Left forelimb (tissue), 1 donor: ENCODE results near the gene DERA.
"Not testable (repeated sequence)": the region's sequence is repeated elsewhere in the genome, so short reads cannot be mapped to it uniquely, and the experiment has no call there.

Experiments
- DNase-seq: peaks from one replicate; pipeline ENCODE4 v3.0.0-alpha.2; 2018; ENCODE audit warnings: low spot score

The DERA gene

DNA sequence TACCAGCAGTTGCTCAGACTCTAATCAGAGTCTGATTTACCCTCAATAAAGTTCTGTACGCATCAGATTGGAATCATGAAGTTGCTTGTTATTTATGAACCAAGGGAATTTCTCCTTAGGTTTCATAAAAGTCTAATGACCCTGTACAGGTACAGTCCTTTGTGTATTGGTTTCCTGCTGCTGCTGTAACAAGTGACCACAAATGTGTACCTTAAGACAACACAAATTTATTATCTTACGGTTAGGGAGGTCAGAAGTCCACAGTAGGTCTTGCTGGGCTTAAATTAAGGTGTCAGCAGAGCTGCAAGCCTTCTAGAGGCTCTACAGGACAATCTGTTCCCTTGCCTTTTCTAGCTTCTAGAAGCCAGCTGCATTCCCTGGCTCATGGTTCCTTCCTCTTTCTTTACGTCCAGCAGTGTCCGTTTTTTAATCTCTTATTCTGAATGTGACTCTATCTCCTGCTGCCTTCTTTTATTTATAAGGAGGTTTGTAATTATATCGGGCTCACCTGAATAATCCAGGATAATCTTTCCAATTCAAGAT, 6.7 kb upstream of the DERA start:
- no peak for DNase-seq

DNA sequence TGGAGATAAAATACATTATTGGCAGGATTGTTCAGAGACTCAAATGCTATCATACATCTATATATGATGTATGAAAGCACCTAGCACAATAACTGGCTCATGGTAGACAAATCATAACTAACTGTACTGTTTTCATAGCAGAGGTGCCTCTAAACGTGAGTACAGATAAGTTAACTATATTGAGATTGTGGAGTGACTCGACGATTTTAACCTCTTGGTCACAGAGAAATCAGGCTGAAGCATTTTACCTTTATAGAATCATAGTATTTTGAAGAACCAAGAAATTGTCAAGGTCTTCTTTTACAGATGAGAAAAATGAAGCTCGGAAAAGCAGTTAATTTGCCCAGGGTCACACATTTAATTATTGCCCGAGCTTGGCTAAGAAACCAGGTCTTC, 666 bp upstream of the DERA start:
- DNase-seq, result no peak

DNA sequence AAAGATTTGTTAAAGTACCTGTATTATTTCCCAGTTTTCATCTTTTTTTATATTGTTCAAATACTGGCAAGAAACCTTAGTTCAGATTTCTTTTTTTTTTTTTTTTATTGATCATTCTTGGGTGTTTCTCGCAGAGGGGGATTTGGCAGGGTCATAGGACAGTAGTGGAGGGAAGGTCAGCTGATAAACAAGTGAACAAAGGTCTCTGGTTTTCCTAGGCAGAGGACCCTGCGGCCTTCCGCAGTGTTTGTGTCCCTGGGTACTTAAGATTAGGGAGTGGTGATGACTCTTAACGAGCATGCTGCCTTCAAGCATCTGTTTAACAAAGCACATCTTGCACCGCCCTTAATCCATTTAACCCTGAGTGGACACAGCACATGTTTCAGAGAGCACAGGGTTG, 799 bp downstream of the DERA start:
- not testable (repeated sequence) for DNase-seq

DNA sequence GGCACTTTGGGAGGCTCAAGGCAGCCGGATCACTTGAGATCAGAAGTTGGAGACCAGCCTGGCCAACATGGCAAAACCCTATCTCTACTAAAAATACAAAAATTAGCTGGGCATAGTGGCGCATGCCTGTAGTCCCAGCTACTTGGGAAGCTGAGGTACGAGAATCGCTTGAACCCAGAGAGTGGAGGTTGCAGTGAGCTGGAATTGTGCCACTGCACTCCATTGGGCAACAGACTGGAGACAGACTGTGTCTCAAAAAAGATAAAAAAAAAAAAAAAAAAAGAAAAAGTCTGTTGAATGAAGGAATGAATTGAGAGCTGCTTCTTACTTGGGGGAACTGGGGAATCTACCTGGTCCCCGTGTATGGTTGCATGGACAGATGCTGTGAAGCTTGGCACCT, 3.0 kb downstream of the DERA start:
- not testable (repeated sequence) for DNase-seq

DNA sequence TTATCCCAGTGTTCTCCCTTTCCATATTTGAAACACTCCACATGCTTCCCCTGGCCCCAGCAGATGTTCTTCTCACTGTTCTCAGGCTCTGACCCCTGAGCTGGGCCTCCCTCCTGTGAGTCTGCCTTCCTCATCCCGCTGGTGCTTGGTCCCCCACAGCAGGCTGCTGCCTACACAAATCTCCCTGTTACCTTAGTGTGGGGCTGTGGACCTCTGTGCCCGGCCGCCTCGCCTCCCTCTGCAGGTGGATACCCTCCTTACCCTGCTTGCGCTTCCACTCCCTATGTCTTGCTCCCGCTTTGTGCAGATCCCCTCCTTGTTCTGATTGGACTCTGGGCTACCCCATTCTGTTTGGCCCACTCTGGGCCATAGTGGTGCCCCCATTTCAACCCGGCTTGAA, 6.9 kb downstream of the DERA start:
- no peak for DNase-seq

DNA sequence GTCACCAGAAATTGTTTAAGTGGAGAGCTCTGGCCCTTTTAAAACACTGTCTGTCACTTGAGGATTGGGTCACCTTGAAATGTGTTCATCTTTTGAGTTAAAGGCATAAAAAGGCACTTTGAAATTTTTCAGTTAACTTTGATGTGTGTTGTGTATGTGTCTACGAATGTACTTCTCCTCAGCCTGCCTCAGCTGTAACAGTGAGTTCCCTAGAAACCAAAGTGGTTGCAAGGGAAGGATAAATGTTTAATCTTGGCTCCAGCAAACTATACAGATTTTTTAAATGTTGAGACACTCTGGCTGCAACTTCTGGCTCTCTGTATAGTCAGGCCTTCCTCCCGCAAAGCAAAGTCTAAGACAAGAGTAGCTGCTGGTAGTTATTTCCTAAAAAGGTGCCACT, 8.3 kb downstream of the DERA start:
- DNase-seq, result no peak

DNA sequence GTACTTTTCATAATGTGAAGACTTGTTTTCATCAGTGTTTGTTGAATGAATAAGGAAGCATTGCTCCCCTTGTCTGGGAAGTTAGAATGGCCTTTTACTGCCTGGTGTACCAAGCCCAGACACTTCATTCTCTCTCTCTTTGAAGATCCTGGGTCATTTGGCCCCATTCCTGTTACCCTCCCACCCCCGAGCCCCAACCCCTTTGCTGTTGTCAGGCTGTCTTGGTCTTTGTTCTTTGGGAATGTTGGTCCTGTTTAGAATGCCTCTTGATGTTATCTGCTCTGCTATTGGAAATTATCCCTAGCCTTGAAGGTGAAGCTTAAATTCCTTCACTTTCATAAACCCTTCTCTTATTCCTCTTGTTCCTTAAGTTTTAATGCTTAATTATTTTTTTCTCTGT, 13.8 kb downstream of the DERA start:
- no peak for DNase-seq

DNA sequence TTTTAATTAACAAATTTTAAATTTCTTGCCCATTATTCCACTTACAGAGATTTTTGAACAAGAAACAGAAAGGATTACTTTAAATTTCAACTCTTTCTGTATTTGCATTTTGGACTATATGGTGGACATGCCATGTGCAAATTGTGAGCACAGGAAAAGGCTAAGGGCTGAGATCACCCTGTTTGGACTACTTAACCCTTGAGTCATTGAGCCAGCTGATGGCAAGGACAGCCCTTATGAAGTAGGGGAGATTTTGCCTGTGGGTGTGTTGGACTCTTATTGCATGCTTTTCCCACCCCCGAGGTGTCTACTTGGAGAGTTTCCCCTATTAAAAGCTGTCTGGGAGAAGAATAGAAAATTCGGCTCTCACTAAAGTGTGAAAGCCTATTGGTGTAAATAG, 17.2 kb downstream of the DERA start:
- no peak for DNase-seq

DNA sequence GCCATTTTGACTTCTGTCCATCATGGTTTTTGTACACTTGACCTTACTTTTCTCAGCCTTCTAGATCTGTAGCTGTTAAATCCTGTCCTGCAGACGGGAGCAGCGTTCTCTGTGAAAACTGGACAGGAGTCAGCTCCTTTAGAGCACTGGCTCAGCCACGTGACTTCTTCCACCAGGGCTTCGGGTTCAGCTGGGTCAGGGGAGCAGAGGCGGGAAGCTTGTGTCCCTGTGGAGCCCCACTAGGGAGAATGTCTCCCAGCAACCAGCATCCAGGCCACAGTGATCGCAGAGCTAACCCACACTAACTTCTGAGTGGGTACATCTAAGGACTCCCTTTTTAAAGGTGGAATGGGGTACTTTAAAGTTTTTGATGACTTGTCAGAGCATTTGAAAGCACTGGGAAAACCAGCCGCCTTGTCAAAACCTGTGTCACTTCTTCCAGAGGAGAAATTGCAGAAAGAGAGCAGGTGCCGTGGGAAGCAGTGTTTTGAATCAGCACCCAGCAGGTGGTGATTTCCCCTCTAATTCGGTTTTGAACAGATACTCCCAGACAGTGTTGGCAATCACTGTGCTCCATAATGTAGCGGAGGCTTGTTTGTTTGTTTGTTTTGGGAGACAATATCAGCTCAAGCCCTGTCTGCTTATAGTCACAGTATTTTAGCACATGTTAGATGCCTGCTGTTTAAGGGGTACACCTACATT, 17.9 kb downstream of the DERA start:
- no peak for DNase-seq

DNA sequence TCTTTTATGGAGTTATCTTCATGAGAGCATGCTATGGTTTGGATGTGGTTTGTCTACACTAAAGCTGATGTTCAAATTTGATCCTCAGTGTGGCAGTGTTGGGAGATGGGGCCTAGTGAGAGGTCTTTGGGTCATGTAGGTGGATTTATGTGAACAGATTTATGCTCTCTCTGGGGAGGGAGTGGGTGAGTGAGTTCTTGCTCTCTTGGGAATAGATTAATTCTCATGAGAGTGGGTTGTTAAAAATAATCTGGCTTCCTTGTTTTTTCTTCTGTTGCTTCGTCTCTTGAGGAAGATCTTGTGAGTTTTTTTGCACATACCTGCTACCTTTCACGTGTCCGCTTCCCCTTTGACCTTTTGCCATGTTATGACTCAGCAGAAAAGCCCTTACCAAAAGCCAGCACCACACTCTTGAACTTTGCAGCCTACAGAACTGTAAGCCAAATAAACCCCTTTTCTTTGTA, 20.5 kb downstream of the DERA start:
- DNase-seq, result no peak

DNA sequence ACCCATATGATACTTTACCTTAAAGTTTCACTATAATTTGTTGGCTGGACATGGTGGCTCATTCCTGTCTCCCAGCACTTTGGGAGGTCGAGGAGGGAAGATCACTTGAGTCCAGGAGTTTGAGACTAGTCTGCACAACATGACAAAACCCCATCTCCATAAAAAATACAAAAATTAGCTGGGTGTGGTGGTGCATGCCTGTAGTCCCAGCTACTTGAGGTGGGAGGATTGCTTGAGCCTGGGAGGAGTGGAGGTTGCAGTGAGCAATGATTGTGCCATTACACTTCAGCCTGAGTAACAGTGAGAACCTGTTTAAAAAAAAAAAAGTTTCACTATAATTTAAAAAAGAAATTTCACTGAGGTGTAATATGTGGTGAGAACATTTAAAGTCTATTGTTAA, 21.2 kb downstream of the DERA start:
- no peak for DNase-seq

DNA sequence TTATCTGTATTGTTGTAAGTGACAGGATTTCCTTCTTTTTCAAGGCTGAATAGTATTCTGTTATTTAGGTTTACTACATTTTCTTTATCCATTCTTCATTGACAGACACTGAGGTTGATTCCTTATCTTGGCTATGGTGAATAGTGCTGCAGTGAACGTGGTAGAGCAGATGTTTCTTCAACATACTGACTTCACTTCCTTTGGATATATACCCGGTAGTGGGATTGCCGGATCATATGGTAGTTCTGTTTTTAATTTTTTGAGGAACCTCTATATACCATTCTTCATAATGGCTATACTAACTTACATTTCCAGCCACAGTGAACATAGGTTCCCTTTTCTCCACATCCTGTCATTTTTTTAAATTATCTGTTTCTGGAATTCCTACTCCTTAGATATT, 21.8 kb downstream of the DERA start:
- no peak for DNase-seq

DNA sequence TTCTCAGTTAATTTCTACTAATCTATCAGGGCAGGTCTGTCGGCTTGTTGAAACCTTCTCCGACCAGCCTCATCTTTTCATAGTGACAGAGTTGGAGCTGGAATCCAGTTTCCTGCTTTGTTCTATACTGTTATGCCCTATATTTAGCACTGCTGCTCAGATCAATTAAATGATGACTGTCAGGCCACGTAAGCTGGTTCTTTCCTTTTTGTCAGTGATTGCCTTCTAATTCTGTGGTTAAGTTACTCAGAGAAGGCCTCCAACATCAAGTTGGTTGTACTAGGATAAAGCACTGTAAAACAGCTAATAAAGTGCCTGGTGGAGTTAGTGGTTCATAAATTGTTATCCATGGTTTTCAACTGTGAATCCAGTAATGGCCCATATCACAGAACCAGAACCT, 22.6 kb downstream of the DERA start:
- no peak for DNase-seq

DNA sequence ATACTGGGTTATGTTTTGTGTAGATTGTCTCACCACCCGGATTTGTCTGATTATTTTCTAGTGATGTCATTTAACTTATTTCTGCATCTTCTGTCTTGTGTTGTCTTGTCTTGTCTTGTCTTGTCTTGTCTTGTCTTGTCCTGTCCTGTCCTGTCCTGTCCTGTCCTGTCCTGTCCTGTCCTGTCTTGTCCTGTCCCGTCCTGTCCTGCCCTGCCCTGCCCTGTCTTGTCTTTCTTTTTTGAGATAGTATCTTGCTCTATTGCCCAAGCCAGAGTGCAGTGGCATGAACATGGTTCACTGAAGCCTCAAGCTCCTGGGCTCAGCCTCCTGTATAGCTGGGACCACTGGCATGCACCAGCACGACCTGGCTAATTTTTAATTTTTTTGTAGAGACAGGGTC, 25.6 kb downstream of the DERA start:
- no peak for DNase-seq

DNA sequence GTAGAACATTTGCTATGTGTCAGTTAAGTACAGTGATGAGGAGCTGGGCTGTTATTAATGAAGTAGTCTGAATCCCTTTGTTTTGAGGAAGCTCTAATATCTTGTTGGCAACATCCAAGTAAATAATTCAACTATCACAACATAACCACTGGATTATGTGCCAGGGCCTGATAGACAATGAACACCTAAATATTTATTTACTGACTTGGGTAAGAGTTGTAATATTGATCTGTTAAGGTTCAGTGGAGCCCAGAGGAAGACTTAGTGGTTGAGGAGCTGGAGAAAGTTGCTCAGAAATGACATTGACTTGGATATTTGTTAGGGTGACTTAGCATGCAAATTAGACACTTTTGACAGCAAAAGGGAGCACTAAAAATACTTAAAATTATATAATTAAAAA, 26.8 kb downstream of the DERA start:
- no peak for DNase-seq

DNA sequence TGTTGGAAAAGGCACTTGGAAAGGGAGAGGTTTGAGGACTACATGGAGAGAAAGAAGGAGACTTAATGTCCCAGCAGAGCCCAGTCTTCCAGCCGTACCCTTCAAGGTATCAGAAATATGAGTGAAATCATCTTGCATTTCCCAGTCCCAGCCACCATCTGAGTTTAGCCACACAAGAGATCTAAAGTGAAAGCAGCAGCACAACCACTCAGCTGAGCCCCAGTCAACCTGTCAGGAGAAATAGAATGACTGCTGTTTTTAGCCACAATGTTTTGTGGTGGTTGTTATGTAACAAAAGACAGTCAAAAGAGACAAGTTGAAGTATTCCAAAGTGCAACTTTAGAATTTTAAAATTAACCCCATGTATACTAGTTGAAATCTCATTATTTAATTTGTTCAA, 28.0 kb downstream of the DERA start:
- no peak for DNase-seq

DNA sequence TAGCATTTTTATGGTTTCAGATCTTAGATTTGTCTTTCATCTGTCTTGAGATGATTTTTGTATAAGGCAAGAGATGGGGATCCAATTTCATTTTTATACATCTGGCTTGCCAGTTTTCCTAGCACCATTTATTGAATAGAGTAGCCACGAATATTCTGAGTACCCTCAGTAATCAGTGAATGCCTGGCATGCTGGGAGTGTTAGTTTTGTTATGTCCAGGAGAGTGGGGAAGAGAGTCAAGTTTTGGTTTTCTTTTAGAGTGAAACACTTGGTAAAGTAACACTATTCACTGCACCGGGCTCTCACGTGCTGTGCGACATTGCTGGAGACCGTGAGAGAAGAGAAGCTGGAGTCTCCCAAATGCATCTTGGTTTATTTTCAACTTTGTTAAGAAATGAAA, 31.3 kb downstream of the DERA start:
- no peak for DNase-seq

DNA sequence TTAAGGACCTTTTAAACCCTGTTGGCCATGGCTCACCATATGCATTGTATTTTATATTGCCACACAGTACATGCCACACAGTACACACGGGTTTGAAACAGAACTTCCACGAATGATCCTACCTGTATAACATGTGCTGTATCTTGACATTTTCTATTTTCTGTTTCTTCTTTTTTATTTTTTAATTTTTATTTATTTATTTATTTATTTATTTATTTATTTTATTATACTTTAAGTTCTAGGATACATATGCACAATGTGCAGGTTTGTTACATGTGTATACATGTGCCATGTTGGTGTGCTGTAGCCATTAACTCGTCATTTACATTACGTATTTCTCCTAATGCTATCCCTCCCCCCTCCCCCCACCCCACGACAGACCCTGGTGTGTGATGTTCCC, 32.4 kb downstream of the DERA start:
- not testable (repeated sequence) for DNase-seq

DNA sequence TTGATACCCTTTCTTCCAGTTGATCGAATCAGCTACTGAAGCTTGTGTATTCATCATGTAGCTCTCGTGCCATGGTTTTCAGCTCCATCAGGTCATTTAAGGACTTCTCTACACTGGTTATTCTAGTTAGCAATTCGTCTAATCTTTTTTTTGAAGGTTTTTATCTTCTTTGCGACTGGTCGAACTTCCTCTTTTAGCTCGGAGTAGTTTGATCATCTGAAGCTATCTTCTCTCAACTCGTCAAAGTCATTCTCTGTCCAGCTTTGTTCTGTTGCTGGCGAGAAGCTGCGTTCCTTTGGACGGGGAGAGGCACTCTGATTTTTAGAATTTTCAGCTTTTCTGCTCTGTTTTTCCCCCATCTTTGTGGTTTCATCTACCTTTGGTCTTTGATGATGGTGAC, 37.3 kb downstream of the DERA start:
- not testable (repeated sequence) for DNase-seq

DNA sequence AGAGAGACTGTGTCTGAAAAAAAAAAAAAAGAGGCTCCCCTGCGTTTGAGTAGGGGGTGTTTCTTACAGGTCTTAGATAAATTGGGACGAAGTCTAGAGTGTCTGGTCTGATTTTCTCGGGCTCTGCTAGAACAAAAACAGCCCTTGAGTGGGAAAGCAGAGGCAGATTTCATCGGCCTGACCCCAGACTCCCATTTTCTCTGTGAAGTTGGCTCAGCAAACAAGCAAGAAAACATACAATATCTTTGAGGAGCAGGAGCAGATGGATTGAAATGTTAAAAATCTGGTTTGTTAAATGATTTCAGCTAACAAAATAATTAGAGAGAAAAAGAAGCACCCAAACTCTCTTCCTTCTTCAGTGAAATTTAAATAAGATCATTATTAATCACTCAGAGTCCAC, 44.1 kb downstream of the DERA start:
- no peak for DNase-seq

DNA sequence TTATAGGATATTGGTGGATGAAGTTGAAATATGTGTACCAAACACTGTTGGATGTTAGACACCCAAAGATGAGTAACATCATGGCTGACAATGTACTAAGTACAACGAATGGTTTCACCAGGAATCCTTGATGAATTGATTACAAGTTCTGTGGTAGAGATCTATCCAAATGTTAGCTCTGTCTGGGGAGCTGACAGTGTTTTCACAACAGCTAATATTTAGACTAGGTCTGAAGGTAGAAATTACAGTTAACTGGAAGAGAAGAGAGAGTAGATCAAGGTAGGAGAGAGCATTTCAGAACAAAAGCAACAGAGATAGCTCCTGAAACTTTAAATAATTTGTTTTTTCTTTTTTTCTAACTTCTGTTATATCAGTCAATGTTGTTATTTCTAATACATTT, 44.9 kb downstream of the DERA start:
- no peak for DNase-seq

DNA sequence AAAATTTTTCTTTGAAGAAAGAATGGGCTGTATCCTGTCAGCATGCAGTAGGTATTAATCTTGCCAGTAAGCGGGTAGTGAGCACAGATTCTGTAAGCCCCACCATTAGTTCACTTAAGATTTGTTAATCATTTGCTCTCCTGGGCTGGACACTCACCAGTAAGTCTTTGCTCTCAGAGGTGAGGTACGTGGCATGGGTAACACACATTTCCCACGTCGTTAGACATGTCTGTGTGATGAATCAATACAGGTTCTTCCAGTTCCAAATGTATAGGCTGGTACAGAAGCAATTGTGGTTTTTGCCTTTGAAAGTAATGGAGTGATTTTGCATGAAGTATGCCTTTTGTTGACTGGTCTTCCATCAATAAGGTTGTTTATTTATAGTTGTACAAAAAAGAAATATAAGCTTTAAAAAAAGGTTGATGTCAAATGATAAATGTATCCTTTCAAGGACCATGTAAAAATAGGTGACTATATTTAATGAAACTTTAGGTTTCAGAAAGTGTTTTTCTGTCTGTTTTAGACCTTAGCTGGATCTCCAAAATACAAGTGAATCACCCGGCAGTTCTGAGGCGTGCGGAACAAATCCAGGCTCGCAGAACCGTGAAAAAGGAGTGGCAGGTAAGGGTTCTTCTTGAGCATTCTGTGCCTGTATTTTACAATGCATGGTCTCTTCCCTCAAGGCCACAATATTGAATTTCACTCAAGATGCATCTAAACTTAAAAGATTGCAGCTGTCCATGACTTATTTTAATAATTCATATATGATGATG, 45.5 kb downstream of the DERA start:
- no peak for DNase-seq

DNA sequence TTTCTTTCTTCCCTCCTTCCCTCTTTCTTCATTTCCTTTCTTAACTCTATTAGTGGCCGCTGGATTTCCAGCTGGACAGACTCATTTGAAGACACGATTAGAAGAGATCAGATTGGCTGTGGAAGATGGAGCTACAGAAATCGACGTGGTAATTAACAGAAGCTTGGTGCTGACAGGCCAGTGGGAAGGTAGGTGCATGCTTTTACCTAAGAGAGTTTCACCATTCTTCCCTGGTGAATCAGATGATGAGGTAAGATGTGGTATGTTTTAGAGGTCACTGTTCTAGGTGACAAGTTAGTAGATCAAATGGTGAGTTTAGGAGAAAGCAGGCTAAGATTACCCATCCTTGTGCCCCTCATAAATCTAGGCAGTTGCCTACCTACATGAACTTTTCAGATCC, 51.6 kb downstream of the DERA start:
- no peak for DNase-seq

DNA sequence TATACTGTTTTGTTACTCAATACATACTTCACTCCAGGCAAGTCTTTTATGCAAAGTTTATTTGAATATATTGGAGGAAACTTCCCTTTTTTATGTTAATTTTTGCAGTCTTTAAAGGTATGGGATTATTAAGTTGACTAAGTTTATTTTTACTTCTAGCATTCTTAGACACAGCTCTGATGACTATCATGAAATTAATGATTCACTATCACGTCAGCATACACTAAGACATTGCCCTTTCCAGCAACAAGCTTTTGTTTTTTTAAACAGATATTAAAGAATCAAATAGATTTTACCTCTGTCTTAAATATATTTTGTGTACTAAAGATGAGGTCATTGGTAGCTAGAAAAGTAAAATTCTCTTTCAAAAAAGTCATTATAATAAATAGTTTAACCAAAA, 52.1 kb downstream of the DERA start:
- no peak for DNase-seq
